RWPE2 (cell line): ENCODE results near the gene NFATC2IP.

Source experiments
- ATAC-seq: fragments of 200-7000 bp; cut with Tn5 transposase; 3 replicates; pipeline ENCODE4 v1.9.1; 2021; ENCODE audit warnings: low read depth
- DNase-seq: peaks from one replicate; pipeline ENCODE4 v3.0.0-alpha.2; 2020; ENCODE audit warnings: low spot score
- H3K27ac ChIP-seq: fragments of 450-650 bp; 2 replicates; pipeline ENCODE4 v1.5.1; 2017; ENCODE audit warnings: mild to moderate bottlenecking; ENCODE audit not compliant: poor library complexity, severe bottlenecking
- H3K27me3 ChIP-seq: fragments of 250-450 bp; sonication (Bioruptor Pico); 2 replicates; pipeline ENCODE4 v1.5.1; 2021; ENCODE audit warnings: mild to moderate bottlenecking, moderate library complexity; ENCODE audit not compliant: insufficient read depth, poor library complexity, severe bottlenecking
- H3K36me3 ChIP-seq: fragments of 250-450 bp; sonication (Bioruptor Pico); 2 replicates; pipeline ENCODE4 v1.5.1; 2020; ENCODE audit warnings: low read depth, mild to moderate bottlenecking, moderate library complexity
- H3K4me1 ChIP-seq: fragments of 250-450 bp; sonication (Bioruptor Pico); 2 replicates; pipeline ENCODE4 v1.5.1; 2021; ENCODE audit warnings: mild to moderate bottlenecking, moderate library complexity; ENCODE audit not compliant: insufficient read depth, poor library complexity, severe bottlenecking
- H3K4me3 ChIP-seq: fragments of 250-450 bp; sonication (Bioruptor Pico); 2 replicates; pipeline ENCODE4 v1.5.1; 2021; ENCODE audit warnings: mild to moderate bottlenecking, moderate library complexity; ENCODE audit not compliant: severe bottlenecking
- H3K9me3 ChIP-seq: fragments of 250-450 bp; sonication (Bioruptor Pico); 2 replicates; pipeline ENCODE4 v1.5.1; 2021; ENCODE audit warnings: mild to moderate bottlenecking, moderate library complexity; ENCODE audit not compliant: severe bottlenecking
- TF ChIP-seq, protein P1 (sequence below): fragments of 450-650 bp; IDR thresholded peaks from one replicate; pipeline ENCODE4 v1.5.1; 2017; ENCODE audit warnings: mild to moderate bottlenecking, moderate library complexity; ENCODE audit not compliant: poor library complexity, severe bottlenecking

The NFATC2IP gene

DNA sequence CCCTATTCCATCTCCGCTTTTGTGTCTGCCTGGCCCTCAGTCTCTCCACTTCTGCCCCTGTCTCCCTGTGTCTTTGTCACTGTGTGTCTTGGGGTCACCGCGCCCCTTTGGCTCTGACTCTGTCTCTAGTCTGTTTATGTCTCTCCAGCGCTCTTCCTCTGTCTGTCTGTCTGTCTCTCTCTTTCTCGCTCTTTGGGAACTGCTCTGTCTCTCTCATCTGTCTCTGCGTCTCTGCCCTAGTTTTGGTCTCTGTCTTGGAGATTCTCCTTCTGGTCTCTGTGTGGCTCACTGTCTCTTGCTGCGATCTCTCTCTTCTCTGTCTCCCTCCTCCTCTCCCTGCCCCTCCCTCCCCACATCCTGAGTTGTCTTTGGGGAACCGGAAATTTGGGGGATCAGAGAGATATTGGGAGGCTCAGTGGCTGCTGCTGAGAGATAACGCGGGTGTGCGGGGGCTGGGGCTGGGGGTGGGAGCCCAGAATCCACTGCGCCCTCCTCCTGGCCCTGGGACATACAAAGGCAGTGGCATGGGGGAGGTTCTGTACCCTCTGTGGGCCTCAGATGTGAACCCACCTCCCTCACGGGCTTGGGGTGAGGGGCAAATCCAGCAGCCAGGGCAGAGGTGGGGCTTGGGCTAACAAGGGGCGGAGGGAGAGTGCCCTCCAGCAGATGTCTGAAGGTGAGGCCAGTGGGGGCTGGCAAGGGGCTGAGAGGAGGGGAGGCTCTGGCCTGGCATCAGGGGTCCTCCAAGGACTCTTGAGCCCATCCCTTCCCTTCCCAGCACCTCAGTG lies 58.5 kb downstream of the NFATC2IP start:
- DNase-seq (no peak), ATAC-seq (no peak)
- Histone ChIP-seq H3K27ac (no peak overlapping the region), H3K9me3 (no peaks in the 10 kb centered on the region), H3K4me3 (no peak overlapping the region), H3K27me3 (no peaks in the 10 kb centered on the region), H3K36me3 (no peaks in the 10 kb centered on the region), H3K4me1 (no peaks in the 10 kb centered on the region)
- TF ChIP-seq, protein P1, sequence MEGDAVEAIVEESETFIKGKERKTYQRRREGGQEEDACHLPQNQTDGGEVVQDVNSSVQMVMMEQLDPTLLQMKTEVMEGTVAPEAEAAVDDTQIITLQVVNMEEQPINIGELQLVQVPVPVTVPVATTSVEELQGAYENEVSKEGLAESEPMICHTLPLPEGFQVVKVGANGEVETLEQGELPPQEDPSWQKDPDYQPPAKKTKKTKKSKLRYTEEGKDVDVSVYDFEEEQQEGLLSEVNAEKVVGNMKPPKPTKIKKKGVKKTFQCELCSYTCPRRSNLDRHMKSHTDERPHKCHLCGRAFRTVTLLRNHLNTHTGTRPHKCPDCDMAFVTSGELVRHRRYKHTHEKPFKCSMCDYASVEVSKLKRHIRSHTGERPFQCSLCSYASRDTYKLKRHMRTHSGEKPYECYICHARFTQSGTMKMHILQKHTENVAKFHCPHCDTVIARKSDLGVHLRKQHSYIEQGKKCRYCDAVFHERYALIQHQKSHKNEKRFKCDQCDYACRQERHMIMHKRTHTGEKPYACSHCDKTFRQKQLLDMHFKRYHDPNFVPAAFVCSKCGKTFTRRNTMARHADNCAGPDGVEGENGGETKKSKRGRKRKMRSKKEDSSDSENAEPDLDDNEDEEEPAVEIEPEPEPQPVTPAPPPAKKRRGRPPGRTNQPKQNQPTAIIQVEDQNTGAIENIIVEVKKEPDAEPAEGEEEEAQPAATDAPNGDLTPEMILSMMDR = no peak

DNA sequence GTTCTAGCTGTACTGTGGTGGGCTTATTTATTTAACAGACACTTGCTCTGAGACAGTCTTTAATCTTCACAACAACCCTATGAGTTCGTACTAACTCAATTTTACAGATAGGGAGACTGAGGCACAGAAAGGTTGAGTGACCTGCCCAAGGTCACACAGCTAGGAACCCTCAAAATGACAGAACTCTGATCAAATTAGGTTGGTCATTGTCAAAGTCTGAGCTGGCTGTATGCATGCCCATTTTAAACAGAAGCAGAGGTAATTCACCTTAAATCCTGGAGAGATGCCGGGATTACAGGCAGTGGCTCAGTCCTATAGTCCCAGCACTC lies 59.1 kb downstream of the NFATC2IP start:
- Histone ChIP-seq H3K9me3 (no peaks in the 10 kb centered on the region), H3K36me3 (no peaks in the 10 kb centered on the region), H3K27ac (no peak overlapping the region), H3K4me1 (no peaks in the 10 kb centered on the region), H3K27me3 (no peaks in the 10 kb centered on the region), H3K4me3 (no peak overlapping the region)
- DNase-seq = no peak
- TF ChIP-seq, protein P1 = no peak
- no peak for ATAC-seq

DNA sequence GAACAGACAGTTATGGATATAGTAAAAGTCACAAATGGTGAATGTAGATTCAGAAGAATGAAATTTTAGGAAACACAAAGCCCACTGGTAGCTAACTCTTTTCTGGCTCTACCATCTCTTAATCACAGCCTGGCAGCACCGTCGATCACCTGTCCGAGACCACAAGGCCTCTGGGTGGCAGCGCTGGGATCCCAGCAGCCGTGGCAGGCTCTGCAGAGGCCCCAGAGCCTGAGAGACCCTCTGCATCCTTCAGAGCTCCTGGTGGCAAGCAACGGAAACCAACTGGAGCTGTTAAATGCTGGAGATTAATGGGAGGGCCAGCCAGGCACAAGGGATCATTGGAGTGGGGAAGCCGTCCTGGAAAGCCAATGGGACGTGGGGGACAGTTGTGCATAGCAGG lies 60.4 kb downstream of the NFATC2IP start:
- H3K27ac ChIP-seq = no peak overlapping the region
- TF ChIP-seq, protein P1 = no peak
- no peaks in the 10 kb centered on the region for H3K27me3 ChIP-seq
- H3K9me3 ChIP-seq = no peaks in the 10 kb centered on the region
- H3K4me1 ChIP-seq = no peaks in the 10 kb centered on the region
- no peak for ATAC-seq
- H3K4me3 ChIP-seq = no peak overlapping the region
- no peak for DNase-seq
- H3K36me3 ChIP-seq = no peaks in the 10 kb centered on the region

DNA sequence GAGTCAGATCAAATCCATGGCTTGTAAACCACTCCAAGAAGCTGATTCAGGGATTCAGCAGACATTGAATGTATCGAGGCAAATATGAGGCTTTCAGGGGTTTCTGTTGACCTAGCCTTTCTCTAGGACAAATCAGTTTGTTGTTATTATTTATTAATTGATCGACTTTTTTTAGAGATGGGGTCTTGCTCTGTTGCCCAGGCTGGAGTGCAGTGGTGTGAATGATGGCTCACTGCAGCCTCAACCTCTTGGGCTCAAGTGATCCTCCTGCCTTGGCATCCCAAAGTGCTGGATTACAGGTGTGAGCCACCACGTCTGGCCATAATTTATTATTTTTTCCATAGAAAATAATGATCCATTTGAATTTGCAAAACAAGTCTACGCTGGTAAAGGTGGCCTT lies 61.1 kb downstream of the NFATC2IP start:
- no peaks in the 10 kb centered on the region for H3K4me1 ChIP-seq
- DNase-seq (no peak), ATAC-seq (no peak)
- no peaks in the 10 kb centered on the region for H3K9me3 ChIP-seq
- H3K27ac ChIP-seq = no peak overlapping the region
- TF ChIP-seq, protein P1 = no peak
- H3K4me3 ChIP-seq = no peak overlapping the region
- no peaks in the 10 kb centered on the region for H3K27me3 ChIP-seq
- no peaks in the 10 kb centered on the region for H3K36me3 ChIP-seq

DNA sequence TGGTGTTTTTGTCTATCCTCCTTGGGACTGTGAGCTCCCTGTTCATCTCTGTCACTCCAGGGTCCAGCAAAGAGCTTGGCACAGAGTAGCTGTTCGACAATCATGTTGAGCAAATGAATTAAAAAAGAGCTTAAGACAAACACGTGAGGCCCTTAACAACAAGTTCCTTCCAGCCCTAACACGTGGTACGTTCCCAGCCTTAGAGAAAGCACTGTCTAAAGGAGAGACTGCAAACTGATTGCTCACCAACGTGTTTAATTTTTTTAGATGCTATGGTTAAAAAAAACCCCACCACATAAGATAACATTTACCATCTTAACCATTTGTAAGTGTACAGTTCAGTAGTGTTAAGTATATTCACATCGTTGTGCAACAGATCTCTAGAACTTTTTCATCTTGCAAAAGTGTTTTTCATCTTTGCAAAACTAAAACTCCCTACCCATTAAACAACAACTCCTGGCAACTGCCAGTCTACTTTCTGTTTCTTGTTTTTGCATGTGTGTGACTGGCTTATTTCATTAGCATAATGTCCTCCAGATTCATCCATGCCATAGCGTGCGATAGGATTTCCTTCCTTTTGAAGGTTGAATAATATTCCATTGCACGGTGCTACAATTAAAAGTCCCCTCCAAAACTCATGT lies 62.3 kb downstream of the NFATC2IP start:
- Histone ChIP-seq H3K9me3 (no peaks in the 10 kb centered on the region), H3K27me3 (no peaks in the 10 kb centered on the region), H3K4me1 (no peaks in the 10 kb centered on the region), H3K36me3 (no peaks in the 10 kb centered on the region), H3K27ac (no peak overlapping the region), H3K4me3 (no peak overlapping the region)
- TF ChIP-seq, protein P1 = no peak
- ATAC-seq (no peak), DNase-seq (no peak)
